ENCODE measurements around the gene SORCS2.

Gene SORCS2

DNA sequence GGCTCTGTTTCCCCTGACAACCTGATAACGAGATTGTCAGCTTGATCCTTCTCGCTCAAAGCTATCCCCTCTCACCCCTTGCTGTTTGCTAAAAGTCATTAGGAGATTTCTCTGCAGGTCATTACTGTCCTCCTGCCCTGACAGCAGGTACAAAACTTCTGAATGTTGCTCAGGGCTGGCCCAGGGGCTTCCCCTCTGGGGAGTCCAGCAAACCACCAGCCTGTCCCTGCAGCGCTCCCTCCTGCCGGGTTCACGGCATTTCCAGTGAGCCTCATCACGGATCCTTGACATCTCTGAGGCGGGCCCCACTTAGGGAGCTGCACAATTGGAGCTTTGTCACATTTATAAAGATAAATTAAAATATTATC lies 5.2 kb upstream of the SORCS2 start:
- DNase-seq = no peak

DNA sequence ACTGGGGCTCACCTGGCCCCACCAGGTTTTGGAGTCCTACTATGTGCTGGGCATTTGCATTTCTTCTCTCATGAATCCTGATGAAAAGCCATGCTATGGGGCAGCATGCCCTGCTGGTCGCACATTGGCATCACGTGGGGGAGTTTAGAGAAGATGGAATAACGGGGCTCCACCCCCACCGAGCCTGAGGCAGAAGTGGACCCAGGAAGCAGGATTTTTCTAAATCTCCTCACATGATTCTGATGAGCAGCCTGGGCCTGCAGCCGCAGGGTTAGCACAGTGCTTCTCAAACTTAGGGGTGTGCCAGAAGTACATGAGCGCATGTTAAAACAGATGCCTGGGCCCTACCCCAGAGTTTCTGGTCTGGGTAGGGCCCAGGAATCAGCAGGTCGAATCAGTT lies 4.6 kb upstream of the SORCS2 start:
- no peak for DNase-seq

DNA sequence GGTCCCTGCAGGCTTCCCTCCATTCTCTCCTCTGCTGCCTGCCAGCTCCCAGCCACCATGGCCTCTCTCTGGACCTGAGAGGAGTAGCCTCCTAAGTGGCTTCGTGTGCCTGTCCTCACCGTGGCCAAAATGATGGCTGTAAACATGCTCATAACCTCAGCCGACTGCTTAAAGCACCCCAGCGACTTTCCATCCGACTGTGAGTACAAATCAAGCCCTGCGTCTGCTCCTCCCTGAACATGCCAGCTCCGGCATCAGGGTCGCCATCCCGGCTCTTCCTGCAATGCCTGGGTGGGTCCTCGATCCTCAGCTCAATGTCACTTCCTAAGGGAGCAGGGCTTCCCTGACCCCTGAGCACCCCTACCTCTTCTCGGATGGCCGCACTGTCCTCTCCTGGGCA lies 3.3 kb upstream of the SORCS2 start:
- DNase-seq = no peak

DNA sequence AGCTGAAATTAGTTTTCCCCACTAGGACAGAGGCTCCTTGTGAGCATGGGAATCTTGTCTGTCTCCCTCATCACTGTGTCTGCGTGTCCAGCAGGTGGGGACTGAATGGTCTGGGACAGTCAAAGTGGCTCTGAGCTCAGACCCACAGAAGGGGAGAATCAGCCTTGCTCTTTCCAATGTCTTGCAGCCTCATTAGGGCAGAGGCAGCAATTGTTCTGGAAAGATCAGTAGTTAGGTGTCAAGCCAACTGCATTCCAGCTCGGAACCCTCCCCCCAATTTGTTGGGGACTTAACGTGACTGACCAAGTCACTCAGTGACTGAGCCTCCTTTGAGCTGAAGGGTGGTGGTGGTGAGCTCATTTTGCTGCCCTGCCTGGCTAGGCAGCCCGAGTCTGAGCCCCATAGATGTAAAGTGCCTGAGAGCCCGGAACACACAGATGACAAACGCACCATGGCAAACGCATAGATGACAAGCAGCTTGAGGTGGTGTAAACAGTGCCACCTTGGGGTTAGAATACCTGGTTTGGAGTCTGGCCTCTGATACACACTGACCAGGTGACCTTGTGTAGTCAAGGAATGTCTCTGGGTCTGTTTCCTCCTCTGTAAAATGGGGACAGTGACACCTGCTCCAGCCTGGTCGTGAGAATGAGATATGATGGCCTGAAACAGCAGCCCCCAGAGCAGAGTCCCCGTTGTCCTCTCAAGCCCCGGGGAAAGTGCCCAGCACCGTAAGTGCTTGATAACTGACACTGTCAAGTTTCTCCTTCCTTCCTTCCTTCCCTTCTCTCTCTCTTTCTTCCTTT lies 2.7 kb upstream of the SORCS2 start:
- DNase-seq = no peak

DNA sequence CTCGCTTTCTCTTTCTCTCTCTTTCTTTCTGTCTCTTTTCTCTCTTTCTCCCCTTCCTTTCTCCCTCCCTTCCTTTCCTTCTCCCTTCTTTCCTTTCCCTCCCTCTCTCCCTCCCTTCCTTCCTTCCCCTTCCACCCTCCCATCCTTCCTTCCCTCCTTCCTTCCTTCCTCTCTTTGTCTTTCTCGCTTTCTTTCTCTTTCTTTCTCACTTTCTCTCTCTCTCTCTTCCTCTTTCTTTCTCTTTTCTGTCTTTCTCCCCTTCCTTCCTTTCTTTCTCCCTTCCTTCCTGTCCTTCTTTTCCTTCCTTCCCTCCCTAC lies 2.1 kb upstream of the SORCS2 start:
- DNase-seq = no peak

DNA sequence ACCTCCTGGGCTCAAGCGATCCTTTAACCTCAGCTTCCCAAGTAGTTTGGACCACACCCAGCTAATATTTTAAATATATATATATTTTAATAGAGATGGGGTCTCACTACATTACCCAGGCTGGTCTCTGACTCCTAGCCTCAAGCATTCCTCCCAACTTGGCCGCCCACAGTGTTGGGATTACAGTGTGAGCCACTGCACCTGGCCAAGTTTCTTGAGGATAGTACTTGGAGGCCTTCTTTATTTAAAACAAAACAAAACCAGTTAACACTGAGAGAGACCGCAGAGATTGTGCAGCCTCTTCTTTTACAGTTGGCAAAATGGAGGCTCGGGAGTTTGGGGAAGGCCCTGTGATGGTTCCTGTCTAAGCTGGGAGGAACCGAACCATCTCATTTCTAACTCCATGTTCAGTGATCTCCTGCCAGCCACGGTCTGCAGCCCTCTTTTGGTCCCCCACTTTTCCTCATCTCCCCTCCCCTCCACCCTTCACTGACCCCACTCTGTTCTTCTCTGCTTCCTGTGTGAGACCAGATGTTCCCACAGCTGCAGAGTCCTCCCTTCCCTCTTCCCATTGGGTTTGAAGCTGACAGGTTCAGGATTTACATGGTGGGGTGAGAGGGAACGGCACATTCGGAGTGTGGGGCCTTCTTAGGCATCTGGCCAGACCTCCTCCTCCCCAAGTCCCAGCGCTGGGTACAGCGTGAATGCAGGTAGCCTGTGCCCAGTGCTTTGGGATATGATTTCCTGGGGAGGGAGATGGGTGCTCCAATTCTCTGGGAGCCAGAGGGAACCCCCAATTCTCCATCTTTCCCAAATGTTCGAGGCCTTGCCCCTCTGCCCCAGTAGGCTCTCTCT lies 1.4 kb upstream of the SORCS2 start:
- no peak for DNase-seq

DNA sequence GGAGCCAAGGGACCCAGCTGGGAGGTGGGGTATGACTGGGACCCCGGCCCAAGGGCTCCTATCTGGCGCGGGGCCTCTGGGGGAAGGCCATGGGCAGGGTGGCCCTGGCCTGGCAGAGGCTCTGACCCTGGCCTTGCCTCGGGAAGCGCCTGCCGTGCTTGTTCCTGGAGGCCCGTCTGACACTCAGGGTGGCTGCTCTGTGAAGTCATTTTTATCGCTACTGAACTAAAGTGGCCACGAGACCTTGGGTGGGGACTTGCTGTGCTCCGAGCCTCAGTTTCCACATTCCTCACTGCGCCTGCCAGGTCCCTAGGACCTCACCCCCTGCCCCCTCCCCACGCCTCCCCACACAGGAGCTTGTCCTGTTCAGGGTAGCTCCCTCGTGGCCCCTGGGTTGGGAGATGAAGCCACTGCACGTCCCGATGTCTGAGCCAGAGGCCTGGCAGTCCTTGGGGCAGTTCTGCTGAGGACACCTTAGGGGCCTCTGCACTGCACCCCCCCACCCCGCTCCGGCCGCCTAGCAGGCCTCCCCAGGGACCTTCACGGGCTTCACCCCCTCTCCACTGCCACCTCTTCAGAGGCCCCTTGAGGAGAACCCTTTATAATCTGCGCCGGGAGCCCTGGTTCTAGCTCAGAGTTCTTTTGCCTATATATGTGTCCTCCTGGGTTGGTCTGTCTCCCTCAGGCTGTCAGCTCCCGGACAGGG lies 639 bp upstream of the SORCS2 start:
- no peak for DNase-seq

DNA sequence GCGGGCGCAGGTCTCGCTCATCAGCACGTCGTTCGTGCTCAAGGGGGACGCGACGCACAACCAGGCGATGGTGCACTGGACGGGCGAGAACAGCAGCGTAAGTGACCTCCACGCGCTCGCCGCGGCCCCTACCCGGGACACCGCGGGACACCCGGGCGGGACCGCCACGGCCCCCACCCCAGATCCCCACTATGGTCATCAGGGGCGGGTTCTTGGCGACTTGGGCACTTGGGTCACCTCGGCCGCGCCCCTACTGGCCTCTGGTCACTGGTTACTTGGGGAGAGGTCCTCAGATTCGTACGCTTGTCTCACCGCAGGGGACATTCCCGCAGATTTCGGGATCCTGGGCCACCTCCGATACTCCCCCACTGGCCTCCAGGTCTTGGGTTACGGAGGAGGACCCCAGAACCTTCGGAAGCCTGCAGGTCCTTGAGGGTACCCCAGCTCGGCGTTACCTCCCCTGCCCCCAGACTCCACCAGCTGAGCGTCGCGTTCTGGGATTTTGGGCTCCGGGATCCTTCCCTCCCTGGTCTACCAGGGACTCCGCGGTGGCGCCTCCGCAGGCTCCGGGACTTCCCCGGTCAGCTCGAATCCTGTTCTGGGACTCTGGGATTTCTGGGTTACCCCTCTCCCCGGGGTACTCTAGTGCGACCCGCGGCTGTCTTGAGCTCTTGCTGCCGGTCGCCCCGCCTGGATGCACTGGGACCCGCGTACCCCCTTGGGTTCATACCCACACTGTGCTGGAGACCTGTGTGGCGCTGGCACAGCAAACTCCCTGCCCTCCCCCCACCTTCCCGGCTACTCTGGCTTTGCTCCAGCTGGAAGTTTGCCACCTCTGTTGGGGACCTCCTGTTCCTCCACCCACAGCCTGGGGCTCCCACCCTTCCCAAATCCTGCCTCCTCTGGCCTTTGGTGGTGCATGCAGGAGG lies 956 bp downstream of the SORCS2 start:
- DNase-seq = no peak

DNA sequence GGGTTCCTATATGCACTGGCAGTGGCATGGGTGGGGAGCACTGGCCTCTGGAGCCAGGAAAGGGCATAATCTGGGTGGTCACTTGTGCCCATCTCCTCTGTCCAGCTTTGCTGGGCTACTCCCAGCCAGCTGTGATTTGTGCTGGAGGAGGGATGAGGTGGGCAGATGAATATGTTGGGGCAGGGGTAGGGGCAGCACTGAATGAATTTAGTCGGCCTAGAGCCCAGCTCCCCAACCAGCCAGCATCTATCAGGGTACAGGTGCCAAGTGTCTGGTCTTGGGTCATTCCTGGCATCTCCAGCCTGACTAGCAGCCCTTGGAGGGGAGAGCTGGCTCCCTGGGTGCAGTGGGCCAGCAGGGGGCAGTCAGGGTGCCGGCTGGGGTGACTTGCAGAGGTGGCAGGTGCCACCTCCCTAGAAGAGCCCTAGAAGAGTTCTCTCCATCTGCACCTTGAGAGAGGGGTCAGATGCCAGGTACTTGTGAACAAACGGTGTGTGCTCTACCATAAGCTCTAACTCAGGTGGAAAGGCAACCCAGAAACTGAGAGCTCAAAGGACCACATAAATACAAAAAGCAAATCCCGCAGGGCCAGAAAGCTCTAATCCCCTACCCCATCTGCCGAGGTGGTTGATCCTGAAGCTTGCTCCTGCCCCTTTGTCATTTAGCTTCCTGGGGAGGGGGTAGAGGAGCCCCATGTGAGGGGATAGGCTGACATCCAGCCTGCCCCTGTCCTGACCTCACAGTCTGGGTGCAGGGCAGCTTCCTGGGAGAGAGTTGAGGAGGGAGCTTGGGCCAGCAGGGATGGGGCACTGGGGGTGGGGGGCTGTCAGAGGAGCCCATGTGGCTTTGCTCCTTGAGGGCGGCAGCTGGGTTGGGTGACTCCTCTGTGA lies 2.2 kb downstream of the SORCS2 start:
- no peak for DNase-seq

DNA sequence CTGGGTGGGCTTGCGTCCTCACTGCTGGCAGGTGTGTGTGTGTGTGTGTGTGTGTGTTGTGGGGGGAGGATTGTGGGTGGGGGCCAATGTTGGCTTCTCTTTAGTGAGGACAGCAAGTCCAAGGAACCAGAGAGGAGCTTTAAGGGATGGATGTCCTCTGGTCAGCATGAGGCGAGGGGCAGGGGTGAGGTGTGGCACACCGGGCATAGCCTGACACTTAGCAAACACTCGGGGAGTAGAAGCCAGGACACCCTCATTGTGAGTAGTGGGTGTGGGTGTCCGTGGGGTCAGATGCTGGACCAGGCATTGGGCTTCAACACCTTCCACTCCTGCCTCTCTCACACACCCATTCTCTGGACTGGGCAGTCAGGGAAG lies 2.8 kb downstream of the SORCS2 start:
- DNase-seq = no peak

DNA sequence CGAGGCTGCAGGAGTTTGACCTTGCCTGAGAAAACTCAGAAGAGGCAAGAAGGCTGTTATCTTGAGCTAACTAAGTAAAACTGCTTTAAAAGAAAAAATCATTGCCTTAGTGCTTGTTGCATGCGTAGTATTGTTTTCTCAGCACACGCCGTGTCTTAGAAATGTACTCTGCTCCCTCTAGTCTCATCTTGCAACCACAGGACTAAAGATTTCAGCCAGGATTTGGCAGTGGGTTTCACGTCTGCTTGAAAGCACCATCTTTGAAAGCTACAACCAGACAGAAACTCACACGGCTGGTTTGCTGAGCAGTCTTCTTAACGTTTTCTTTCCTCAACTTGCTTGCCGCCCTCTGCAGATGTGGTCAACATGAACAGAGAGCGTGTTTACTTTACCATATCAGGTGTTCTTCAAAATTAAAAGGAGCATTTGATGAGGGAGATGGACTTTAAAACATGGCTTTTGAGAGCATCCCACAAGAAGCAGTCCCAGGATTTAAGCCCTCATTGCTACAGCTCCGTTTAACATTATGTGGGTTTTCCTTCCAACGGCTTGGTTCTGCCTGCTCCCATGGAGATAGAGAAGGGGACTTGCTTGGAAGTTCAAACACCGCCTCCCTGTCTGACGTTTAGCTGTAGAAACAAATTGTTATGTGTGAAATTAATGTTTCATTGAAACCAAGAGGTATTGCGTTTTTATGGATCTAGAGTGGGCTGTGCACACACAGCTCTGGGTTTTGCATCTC lies 3.4 kb downstream of the SORCS2 start:
- no peak for DNase-seq

DNA sequence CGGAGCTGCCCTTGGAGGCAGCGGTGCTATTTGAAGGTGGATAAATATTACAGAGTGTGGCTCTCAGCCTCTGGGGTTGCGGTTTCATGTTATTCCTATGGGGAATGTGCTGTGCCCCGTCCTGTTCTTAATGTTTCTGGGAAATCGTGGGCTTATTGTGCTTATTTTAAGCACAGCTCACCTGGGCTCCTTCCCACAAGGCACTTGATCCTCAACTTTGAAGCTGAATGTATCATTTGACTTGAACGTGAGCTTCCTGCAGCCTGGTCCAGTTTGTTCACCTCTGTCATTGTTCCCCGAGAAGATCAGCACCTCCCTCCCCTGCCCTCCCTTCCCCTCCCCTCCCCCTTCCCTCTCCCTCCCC lies 3.9 kb downstream of the SORCS2 start:
- DNase-seq = no peak

DNA sequence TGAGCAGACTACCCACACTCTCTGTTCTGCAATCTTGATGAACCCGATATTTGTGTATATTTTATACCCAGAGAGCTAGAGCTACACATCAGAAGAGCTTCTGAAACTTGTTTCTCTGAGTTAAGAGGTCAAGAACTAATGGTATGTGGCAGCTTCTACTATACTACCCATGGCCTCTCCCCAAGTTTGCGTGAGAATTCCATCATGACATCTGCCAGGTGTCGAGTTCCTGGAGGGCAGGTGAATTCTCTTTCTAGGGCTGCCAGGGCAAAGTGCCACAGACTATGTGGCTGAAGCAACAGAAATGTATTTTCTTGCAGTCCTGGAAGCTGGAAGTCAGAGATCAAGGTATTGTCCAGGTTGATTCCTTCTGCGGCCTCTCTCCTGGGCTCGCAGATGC lies 4.4 kb downstream of the SORCS2 start:
- no peak for DNase-seq

DNA sequence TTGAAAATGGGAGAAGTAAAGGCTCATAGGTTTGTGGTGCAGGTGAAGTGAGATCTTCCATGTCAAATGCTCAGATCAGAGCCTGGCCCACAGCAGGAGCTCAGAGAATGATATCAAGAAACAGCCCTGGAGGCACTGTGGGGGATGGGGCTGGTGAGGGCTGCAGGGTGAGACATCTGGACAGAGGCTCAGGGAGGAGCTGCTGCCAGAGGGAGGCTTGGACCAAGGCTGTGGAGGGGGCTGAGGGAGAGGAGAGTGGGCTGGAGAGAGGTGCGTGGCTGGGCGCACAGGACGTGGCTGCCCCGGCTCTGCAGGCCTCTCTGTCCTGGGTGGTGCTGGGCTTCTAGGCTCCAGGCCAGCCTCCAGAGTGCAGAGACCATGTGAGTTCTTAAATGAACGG lies 5.6 kb downstream of the SORCS2 start:
- no peak for DNase-seq

DNA sequence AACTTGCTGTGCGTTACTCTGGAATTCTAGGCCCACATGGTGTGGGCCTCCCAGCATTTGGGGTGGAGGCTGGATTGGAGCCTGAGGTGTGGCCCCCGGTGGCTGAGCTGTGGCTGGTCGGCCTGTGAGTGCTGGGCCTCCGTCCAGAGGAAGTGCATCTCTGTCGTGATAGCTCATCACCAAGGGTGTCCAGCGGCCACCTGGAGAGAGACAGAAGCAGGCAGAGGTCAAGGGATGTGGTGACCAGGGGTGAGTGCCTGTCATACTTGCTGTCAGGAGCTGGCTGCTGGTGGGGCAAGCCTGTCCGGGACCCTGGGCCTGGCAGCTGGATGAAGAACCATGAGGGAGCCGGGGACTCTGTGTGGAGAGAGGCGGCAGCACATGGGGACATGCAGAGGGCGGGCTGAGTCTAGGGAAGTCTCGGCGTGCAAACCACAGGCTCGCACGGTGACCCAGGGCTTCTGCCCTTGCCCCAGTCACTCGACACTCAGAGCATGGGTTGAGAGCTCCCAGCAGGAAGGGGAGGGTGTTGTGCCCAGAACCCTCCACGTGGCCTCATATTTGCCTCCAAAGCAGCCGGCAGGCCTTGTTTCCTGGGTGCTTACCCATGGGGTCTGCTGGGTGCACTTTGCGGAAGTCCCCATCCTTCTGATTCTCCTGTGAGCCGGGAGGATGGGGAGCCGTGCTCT lies 6.2 kb downstream of the SORCS2 start:
- DNase-seq = no peak

DNA sequence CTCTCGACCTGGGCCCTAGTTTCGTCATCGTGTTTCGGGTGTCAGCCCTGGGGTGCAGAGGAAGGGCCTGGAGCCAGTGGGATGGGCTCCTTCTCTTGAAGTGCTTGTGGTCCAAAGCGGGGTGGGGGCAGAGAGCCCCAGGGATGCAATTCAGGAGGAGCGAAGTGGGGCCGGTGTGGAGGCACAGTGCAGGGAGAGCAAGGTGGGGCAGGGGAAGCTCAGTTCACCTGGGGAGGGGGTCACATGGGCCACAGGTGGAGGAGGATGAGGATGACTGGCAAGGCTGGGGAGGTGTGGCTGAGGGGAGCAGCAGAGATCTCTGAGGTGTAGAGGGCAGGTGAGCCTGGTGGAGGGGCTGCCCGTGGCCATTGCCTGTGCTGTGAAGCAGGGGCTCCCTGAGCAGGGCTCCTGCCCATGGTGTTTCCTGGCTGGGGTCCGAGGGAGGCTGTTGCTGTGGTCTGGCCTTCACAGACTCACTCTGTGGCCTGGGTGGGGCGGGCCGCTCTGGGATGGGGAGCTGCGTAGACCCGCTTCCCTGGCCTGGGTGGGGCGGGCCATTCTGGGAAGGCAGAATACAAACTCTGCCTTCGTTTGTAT lies 6.9 kb downstream of the SORCS2 start:
- DNase-seq = no peak

DNA sequence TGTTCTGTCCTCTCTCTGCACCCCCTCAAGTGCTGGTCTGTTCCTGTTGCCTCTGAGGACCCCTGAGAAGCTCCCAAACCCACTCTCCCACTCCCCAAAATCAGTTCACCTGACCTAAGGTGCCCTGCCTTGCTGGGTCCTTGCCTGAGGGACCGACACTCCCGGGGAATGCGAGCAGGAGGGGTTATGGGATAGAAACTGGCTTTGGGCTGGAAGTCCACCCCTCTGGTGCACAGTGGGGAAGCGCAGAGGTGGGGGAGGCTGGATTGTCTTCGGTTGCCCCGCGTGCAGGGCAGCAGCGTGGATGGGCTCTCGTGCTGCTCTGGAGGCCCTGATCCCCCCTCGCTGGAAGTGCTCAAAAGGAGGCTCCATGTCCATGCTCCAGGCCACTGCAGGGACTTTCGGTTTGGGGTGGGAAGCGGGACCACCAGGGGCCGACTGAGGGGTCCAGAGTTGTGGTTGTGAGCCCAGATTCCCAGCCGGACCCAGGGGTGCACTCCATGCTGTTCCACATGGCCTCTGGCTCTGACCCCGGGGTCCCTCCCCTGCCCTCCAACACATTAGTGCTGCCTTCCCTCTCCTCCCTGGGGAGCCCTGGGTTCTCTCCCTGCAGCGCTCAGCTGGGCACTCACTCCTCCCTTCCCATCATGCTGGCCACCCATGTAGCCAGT lies 7.6 kb downstream of the SORCS2 start:
- DNase-seq = no peak

DNA sequence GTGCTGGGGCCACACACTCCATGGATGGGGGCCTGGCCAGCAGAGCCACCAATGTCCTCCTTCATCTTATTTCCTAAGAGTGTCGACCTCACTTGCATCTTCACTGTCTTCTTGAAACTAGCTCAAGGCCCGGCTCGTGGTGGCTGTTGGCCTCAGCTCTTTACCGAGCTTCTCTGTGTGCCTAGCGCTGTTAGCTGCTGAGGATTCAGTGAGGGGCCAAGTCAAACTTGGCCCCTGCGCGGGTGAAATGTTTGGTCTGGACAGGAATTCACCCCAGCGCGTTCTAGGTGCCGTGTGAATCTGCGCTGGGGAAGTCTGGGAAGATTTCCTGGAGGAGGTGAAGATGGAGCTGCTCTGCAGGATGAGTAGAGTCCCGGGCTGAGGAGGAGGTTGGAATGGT lies 8.5 kb downstream of the SORCS2 start:
- DNase-seq = no peak

All from effector CD4-positive, alpha-beta T cell (primary cell).